ENCODE measurements around the gene GPC6.

GPC6 gene

DNA sequence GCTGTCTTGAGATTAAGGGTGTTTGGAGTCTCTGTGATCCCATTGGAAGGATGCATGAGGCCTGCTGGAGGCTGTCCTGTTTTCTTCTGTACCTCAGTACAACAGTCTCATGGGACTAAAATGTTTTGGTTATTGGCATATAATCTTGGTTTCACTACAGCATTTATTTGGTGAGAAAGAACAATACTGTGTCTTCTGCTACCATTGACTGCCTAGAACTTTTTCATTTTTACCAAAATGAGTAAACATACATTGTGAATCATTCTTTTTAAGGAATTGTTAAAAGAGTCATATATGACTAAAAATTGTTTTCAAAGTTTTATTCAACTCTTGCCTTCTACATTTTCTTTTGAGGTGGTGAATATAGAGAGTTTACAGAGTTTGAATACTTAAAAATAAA is 459.8 kb downstream of the GPC6 start:
- no peak for DNase-seq (ENCODE audit: low spot score)

GRCh38 chr13:93687261-93687660 is 460.7 kb downstream of the GPC6 start:
- DNase-seq (ENCODE audit: low spot score): no peak

GRCh38 chr13:93689333-93689732 is 462.7 kb downstream of the GPC6 start:
- no peak for DNase-seq (ENCODE audit: low spot score)

- no peak for DNase-seq (ENCODE audit: low spot score)
These were observed 463.5 kb downstream of the GPC6 start for GRCh38 chr13:93690139-93690538.

DNA sequence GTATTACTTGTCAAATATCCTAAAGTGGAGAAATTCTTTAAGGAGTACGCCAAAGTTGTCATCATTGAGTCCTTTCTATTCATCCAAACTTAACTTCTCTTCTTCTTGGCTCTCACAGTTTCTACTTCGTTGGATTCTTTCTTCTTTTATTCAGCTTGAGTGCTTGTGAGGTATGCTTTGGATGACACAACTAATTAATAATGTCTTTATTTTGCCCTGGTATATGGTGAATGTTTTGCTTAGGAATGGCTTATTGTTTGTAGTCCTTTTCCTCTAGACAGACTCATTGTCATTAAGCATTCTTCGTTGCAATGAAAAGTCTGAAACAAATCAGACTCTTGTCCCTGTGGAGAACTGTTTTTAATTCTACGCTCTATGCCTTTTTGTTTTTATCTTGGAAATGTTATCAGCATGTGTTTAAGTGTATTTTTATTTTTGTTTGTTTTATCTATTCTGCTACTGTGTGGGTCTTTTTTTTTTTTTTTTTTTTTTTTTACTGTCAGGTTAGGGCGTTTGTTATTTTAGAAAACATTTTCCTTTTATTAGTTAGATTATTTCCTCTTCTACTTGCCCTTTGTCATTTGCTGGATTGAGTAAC is 471.5 kb downstream of the GPC6 start:
- no peak for DNase-seq (ENCODE audit: low spot score)

- no peak for DNase-seq (ENCODE audit: low spot score)
These were observed 473.5 kb downstream of the GPC6 start for GRCh38 chr13:93700115-93700514.

- no peak for DNase-seq (ENCODE audit: low spot score)
These were observed 481.9 kb downstream of the GPC6 start for GRCh38 chr13:93708308-93709075.

- no peak for DNase-seq (ENCODE audit: low spot score)
These were observed 483.1 kb downstream of the GPC6 start for GRCh38 chr13:93709506-93710244.

- DNase-seq (ENCODE audit: low spot score): no peak
These were observed 487.6 kb downstream of the GPC6 start for GRCh38 chr13:93714171-93714570.

DNA sequence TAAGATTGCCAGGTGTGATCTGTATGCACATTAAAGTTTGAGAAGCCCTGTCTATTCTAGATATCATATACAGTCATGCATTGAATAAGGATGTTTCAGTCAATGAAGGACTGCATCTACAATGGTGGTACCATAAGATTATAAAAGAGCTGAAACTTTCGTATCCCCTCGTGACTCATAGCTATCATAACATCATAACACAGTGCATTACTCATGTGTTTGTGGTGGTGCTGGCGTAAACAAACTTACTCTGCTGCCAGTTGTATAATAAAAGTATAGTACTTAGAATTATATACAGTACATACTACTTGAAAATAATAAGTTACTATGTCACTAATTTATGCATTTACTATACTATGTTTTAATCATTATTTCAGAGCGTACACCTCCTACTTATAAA is 489.3 kb downstream of the GPC6 start:
- DNase-seq (ENCODE audit: low spot score): no peak

DNA sequence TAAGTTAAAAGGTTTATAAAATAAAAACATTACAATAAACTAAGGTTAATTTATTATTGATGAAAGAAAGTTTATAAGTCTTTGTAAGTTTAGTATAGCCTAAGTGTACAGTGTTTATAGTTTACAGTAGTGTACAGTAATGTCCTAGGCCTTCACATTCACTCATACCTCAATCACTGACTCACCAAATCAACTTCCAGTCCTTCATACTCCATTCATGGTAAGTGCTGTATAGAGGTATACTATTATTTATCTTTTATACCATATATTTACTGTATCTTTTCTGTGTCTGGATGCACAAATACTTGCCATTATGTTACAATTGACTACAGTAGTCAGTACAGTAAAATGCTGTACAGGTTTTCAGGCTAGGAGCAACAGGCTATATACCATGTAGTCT is 490.0 kb downstream of the GPC6 start:
- no peak for DNase-seq (ENCODE audit: low spot score)

- DNase-seq (ENCODE audit: low spot score): no peak
These were observed 494.9 kb downstream of the GPC6 start for GRCh38 chr13:93721483-93721882.

DNA sequence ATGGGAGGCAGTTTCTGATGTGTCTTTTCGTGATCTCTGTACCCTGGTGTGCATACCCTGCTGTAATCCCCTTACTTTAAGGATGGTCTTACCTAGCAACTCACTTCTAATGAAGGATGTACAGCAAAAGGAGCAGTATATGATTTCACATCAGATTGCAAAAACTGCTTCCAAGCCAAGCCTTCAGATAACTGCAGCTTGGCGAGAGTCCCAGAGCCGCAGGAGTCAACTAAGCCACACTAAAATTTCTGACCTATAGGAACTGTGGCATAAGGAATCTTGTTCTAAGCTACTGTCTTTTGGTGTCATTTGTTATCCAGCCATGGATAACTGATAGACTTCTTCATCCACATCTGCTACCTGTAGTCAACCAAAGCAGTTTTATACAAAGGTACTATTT is 496.7 kb downstream of the GPC6 start:
- no peak for DNase-seq (ENCODE audit: low spot score)

- DNase-seq (ENCODE audit: low spot score): no peak
These were observed 497.6 kb downstream of the GPC6 start for GRCh38 chr13:93724187-93724586.

DNA sequence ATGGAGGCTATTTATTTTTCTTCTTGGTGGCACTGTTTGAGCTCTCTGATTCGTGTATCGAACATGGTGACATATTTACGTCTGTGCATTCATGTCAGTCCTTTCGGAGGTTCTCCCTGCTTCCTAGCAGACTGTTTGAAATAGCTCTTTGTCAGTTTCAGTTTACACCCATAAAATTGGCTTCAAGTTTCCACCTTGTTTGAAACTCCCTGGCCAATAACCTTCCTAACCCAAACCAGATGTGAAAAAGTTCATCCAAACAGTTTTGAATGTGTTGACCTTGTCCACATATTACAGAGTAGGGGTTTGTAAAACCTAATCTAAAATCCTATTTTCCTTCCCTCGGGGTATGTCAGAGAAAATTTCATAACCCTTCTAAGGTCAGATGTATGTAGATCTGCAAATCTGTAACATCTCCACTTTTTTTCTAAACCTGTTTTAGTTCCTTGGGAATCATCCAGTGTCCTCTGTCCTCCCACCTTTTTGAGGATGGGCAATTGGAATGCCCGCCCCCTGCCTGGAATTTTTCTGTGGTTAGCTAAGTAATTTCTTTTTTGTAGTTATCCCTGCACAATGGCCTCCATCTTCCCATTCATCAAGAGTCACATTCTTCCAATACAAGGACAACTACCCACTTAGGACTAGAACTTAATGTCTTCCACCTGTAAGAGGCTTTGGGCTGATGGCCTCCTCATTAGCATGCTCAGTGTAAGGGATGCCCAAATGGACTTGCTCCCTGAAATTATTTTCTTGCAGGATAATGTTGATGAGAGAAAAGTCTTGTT is 499.8 kb downstream of the GPC6 start:
- no peak for DNase-seq (ENCODE audit: low spot score)

- no peak for DNase-seq (ENCODE audit: low spot score)
These were observed 500.9 kb downstream of the GPC6 start for GRCh38 chr13:93727211-93728141.

DNA sequence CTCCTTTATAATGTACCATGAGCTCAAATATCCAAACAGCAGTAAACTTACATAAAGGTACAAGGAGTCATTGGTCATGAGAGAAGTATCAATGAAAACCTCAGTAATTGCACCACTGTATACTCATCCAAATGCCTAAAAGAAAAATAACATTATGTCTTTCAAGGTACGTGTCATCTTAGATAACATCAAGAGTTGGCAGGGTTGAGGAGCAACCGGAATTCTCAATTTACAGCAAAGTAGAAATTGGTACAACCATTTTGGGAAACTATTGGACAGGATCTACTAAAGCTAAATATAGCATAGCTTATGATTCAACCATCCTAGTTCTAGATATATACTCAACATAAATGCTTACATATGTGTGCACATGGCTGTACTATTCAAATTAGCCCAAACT is 502.8 kb downstream of the GPC6 start:
- DNase-seq (ENCODE audit: low spot score): no peak

GRCh38 chr13:93730780-93731179 is 504.2 kb downstream of the GPC6 start:
- DNase-seq (ENCODE audit: low spot score): no peak

GRCh38 chr13:93732186-93732585 is 505.6 kb downstream of the GPC6 start:
- DNase-seq (ENCODE audit: low spot score): no peak

DNA sequence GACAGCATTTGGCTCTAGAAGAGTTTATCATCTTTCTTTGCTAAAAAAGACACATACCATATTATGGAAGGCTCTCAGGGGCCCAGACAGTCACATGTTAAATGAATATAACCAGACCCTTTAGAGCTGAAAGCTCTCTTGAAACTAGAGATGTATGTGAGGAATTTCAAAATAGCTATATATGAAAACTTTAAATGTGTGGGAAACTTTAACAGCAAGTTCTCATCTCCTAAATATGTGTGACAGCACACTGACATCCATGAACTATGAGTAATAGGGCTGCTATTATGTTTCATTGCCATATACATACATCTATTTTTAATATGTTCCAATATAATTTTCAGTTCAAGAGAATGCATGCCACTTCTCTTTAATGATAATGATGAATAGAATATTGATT is 509.5 kb downstream of the GPC6 start:
- DNase-seq (ENCODE audit: low spot score): no peak

DNA sequence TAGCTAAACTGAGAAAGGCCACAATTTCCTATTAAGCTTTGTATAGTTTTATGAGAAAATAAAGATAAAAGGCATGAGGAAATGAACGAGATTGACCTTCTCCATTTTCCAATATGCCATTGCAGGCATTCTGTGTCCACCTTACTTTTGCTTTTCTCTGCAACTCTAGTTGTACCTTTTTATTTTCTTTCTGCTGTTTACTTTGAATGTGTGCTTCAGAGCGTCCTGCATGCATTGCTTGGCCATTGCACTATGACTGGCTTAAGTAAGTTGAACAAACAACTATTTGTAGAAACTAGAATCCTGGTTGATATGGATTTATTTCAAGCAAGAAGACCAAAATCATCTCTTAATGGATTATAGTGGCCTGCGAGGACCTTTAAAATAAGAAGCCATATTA is 510.3 kb downstream of the GPC6 start:
- DNase-seq (ENCODE audit: low spot score): no peak

Data from activated CD4-positive, alpha-beta T cell treated with anti-CD3 and anti-CD28 coated beads, Interleukin-2, Interleukin-4, amounts not matched to agents 100 ng/mL and 50 ng/mL, durations not matched to agents 16 hours and 8 hours (primary cell).